HuH-7.5 (cell line): Measurements from ENCODE around the gene RPLP2.

Experiments used
- DNase-seq: peaks from one replicate; pipeline ENCODE4 v3.0.0; 2011; ENCODE audit warnings: low spot score

Gene RPLP2

DNA sequence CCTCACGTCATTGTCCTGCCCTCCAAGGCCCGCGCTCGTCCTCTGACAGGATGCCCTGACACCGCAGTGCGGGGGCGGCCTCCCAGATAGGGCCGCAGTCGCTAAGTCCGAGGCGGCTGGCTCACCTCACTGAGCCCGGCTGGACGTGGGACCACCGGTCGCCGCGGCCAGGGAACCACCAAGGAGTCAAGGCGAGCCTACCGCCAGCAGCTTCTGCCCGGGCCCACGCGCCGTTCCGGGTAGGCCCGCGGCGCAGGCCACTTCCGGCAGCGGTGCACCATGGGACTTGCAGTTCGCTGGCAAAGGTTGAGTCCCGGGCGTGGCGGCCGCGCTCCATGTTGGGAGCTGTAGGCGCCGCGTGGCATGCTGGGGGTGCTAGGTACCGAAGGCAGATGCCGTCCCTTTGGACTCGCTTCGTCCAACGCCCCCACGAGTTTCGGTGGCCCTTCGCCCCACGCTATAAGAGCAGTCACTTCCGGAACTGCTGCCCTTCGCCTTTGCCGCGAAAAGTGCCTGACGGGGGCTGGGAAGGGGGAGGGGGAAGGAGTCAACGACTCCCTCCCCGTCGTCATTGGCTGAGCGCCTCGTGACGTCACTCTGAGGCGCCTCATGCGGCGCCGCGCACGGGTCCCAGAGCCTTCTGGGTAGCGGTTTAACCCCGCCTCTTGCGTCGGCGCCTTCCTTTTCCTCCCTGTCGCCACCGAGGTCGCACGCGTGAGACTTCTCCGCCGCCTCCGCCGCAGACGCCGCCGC is at the start of gene RPLP2:
Gene RPLP2 (plus strand): TSS at position 681 of the 753 bp plus-strand sequence. CDS start 268 bp downstream, outside the sequence.
- peak; percentile 92 for DNase-seq

DNA sequence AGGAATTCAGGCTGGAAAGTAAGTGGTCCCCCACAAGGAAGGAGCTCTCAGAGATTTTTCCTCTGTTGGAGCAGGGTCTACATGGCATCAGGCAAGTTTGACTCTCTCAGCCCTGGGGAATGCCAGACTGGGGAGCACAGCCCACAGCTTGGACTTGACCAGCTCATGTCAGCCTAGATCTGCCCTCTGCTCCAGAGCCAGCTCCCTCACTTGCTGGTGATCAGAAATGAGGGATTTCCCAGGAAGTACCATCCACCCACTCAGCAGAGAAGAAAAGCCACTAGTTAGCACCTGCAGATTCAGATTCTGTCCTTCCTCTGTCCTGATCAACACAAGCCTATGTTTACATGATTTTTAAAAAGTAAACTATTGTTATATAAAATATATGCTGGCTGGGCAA is 49.5 kb upstream of the RPLP2 start:
- DNase-seq: no peak

DNA sequence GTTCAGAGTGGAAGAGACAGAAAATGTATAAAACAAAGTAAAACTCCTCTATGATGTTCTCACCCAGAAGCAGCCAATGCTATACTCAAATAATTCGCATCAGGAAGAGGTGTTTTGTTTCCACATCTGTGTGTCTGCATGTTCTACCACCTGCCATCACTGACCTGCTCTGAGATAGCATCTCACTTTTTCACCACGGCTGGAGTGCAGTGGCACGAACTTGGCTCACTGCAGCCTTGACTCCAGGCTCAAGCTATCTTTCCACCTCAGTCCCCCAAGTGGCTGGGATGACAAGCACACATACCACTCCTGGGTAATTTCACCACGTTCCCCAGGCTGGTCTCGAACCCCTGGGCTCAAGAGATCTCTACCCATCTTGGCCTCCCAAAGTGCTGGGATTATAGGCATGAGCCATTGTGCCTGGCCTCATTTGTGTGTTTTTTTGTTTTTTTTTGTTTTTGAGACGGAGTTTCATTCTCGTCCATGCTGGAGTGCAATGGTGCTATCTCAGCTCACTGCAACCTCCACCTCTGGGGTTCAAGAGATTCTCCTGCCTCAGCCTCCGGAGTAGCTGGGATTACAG is 48.1 kb upstream of the RPLP2 start:
- no peak for DNase-seq

DNA sequence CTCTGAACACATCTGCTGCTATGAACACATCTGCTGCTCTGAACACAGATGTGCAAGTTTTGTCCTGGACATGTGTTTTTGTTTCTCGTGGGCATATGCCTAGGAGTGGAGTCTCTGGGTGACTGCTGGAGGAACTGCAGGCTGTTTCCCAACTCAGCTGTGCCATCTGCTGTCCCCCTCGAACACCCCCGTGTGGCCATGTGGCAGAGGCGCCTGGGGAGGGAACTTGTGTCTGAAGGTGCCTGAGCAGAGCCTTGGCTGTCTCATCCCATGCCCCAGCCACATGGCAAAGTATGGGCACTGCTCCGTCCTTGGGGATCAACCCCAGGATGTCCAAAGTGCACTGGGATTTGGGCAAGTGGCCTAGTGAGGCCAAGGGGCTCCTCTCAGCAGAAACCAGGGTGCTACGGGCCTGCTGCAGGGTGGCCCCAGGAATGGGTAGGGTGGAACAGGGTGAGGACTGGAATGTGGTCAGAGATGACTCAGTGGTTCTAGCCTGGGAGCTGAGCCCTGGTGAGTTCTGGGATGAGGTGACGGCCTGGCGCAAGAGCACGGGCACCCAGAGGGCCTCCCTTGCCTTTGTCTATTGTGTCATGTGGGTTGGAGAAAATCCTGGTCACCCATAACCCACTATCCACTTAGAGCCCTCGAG is 47.2 kb upstream of the RPLP2 start:
- no peak for DNase-seq

DNA sequence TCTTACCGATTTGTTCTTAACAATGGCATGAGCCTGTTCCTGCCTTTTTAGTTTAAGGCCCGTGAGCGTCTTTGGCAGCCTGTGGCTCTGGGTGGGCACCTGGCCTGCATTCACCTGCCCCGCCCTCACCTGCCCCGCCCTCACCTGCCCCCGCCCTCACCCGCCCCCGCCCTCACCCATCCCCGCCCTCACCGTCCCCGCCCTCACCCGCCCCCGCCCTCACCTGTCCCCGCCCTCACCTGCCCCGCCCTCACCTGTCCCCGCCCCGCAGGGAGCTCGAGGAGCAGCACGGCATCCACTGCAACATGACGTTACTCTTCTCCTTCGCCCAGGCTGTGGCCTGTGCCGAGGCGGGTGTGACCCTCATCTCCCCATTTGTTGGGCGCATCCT is 46.7 kb upstream of the RPLP2 start:
- DNase-seq: no peak

DNA sequence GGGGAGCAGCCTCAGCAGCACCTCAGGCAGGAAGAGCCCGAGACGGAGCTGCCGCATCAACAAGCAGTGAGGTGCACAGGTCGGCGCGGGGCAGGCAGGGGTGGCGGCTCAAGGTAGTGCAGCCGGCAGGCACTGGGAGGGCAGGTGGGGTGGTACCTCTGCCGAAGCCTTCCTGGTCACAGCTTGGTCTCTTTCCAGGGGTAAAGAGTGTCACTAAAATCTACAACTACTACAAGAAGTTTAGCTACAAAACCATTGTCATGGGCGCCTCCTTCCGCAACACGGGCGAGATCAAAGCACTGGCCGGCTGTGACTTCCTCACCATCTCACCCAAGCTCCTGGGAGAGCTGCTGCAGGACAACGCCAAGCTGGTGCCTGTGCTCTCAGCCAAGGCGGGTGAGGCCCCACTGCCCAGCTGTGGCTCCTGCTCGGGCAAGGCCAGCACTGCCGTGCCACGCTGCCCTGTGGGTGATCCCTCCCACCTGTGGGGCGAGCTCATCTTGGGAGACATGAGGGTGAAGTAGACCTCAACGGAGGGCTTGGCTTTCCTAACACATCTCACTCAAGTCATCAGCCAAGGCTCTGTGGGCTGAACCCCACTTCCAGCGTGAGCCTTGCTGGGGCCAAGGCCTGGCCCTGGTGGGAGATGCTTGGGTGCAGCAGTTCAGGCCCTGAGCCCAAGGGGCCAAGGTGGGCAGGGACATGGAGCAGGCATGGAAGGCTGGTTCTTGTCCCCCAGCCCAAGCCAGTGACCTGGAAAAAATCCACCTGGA is 46.0 kb upstream of the RPLP2 start:
- DNase-seq: no peak

DNA sequence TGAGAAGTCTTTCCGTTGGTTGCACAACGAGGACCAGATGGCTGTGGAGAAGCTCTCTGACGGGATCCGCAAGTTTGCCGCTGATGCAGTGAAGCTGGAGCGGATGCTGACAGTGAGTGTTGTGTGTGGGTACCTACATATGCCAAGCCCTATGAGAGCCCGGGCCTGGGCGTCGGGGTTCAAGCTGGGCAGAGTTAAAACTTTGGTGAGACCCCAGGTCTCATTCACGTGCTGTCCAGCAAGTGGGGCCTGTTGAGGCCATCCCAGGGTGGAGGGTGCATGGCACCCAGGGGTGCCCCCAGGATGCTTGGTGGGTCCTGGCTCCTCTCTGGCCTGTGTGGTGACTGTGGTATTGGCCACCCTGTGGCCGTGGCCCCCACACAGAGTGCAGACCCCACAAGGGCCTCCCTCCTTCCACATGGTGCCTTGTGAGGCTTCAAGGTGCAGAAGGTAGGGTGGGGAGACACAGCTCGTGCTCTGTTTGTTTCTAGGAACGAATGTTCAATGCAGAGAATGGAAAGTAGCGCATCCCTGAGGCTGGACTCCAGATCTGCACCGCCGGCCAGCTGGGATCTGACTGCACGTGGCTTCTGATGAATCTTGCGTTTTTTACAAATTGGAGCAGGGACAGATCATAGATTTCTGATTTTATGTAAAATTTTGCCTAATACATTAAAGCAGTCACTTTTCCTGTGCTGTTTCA is 45.3 kb upstream of the RPLP2 start:
- no peak for DNase-seq

DNA sequence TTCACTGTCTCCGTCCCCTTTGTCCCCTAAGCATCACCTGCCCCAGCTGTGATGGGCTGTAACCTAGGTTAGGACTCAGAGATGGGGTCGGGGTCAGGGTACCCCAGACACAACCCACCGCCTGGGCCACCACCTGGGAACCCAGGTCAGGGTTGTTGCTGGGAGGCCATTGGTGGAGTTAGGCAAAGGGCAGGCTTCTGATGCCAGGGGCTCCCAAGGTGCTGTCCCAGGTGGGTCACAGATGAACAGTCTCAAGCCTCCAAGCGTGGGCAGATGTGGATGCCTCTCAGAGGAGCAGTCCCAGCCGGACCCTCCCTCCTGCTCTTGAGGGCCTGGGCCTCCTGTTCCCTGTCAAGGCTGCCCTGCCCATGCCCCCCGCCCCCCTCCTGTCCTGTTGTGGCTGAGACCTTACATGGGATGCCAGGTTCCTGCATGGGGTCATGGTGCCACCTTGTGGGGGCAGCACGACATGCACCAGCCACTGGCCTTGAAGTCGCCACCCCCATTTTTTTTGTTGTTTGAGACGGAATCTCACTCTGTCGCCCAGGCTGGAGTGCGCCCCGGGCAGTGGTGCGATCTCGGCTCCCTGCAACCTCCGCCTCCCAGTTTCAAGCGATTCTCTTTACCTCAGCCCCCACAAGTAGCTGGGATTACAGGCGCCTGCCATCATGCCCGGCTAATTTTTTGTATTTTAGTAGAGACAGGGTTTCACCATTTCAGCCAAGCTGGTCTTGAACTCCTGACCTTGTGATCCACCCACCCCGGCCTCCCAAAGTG is 44.6 kb upstream of the RPLP2 start:
- no peak for DNase-seq

DNA sequence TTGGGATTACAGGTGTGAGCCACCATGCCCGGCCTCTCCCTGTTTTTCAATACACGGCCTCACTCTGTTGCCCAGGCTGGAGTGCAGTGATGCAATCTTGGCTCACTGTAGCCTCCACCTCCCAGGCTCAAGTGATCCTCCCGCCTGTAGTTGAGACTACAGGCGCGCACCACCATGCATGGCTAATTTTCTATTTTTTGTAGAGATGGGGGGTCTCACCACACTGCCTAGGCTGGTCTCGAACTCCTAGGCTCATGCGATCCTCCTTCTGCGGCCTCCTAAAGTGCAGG is 44.0 kb upstream of the RPLP2 start:
- no peak for DNase-seq

DNA sequence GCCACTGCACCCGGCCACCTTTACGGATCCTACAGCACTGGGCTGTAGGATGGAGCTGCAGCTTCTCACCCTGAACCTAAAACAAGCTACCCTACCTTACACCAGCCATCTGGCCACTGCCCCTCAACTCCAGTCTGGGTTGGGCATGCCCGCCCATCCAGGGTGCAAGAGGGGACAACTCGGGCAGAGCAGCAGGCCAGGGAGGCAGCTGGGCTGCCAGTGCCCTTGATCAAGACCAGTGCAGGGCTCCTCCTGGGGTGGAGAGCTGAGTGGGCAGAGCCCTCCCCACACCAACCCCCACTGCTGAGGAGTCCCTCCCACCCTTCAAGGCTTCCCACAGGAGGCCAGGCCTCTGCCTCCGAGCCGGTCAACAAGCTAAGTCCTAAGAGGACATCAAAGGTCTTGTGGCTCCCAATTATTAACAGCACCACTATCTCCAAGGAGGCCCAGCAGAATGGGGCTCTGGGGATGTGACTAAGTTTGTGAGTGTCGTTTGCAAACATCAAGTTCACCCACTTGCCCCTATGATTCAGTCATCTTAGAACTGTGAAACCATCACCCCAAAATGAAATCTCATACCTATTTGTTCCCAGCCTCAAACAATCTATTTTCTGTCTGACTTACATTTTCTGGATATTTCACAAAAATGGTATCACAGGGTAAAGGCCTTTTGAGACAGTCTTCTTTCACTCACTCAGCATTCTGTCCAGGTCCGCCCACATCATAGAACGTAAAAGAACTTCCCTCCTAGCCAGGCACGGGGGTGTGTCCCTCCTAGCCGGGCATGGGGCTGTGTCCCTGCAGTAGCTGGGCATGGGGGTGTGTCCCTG is 43.4 kb upstream of the RPLP2 start:
- DNase-seq: no peak

DNA sequence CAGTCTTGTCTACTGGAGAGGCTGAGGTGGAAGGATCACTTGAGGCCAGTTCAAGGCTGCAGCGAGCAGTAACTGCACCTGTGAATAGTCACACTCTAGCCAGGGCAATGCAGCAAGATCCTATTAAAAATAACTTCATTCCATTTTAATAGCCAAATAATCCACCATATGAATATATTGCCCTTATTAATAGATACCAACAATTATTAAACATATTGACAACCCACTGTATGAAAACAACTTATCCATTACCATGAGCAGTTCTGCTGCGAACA is 42.9 kb upstream of the RPLP2 start:
- no peak for DNase-seq

DNA sequence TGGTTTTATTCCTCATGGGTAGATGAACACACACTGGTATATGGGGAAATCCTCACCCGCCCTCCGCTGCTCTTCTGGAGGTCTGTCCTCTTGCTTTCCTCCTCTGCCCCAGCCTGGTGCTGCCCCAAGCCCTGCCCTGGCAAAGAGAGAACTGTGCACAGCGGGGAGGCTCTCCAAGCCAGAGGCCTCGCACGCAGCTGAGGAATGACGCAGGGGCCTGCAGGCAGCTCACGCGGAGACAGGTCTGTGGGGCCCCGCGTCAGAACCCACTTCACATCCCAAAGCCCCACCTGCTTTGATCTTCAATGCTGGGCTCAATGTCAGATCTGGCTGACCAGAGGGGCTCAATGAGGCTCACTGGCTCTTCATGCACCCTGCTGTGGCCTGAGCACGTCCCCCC is 42.5 kb upstream of the RPLP2 start:
- DNase-seq: no peak

DNA sequence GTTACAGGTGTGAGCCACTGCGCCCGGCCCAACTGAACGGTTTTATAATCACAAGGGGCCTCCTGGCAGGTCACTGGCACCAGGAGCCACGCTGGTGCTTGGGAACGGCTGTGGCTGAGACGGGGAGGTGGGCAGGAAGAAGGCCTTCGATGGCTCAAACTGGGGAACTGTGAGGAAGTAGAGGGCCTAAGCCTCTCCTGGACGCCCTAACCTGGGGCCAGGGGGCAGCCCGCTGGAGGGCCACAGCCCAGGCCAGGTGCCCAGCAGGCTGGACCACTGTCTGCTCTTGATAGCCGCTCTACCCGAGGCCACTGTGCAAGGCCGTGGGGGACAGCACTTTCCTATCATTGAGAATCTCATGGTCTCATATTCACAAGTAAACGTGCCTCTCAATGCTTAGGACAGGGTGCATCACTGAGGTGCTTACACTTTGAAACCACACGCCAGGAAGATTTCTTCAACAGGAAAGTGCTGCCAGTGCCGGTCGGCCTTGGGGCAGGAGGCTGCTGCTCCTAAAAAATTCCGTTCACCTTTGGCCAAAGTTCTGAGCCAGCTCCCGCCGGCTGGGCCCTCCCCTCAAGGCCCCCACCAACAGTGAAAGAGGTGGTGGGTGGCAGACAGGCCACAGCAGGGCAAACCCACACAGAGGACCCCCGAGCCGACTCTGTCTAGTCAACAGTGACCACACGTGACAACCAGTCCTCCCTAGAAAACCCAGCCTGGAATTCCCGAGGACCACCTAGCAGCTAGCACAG is 39.7 kb upstream of the RPLP2 start:
- DNase-seq: no peak

DNA sequence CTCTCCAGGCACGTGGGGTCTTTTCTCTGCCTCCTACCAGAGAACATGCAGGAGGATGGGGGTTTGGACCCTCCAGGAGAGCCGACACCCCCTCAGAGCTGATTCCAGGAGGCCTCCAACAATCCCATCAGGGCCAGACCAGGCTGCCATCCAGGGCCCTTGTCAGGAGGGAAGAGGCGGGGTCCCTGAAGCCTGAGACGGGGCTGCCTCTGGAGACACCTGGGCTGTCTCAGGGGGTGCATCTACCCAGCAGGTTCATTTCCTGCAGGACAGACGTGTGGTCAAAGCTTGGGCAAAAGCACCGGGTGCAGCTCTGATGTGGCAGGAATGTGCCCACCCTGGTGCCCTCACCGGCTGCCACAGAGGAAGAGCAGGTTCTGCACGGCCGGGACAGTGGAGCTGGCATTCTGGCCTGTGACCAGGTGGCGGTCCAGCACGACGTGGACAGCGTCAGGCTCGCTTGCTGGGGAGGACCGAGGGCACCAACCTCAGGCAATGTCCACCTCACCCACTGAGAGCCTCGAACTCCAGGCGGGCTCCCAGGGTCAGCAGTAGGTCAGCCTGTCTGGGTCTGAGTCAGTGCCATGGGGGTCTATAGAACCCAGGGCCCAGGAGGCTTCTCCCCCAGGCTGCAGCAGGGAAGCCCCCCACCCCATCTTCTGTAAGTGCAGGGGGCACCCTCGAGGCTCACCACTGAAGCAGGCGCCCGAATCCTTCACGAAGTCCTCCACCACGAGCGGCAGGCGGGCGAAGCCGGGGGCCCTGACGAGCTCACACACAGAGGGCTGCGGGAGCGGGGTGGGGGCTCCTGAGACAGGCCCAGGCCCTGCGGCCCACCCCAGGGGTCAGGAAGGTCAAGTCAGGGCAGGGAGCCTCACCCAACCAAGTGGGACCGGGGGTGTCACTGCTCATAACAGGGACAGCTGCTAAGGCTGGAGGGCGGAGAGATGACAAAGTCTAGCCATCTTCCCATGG is 38.8 kb upstream of the RPLP2 start:
- DNase-seq: no peak

DNA sequence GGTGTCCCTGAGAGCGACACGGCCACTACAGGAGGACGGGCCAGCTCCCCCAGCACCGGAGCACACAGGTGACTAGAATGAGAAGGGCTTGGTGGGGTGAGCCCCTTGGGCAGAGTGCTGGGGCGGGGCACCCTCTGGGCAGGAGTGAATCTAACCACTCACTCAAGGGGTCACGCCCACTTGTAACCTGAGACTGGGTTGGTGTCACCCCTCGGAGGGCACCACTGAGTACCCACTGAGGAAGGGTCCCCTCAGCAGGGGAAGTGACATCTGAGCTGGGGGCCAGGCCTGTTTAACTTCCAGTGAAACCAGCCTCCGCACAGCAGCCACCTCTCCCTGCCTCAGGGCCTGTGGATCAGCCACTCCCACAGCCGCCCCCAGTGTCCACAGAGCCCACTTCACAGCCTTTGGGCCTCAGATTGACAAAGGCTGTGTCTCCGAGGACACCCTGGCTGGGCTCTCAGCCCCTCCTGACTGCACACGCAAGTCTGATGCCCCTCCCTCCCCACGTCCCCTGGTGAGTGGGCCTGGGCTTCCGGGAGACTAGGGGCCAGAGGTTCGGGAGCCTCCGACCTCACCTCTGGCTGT is 38.1 kb upstream of the RPLP2 start:
- DNase-seq: no peak

DNA sequence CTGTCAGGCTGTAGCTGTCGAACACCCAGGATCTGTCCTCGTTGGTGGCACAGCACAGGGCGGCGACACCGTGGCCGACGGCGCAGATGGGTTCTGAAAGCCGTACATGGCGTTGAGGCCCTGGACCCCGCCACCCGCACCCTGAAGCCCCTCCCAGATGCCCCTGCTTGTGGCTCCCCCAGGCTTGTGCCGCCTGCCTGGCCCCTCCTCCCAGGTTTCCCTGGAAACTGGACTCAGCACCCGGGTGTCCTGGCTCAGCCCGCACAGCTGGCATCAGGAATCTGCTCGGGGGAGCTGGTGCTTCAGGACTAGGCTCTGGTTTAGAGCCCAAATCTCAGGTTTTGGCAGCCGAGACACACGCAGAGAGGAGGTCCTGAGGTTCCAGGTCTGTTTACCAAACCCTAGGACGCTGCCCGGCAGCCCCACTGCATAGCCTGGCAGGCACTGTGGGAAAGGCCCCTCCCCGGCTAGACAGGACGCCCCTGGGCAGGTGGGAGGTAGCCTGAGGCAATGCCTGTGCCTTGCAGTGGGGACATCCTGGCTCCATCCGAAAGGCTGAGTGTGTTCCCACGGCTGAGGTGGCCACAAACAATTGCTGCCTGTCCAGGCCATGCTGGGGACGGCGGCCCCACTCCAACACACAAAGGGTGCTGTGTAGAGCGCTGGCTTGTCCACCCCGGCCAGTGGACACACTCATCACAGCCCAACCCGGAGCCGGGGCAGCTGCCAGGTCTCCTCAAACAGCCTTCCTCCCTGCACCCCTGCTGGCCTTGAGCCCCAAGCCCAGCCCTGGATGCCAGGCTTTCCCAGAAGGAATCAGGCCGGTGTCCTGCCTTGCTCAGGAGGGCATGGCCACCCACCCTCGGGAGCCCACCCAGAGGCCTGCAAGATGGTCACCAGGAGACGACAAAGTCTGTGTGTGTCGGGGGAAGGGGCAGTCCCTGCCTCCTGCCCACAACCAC is 37.1 kb upstream of the RPLP2 start:
- DNase-seq: no peak

DNA sequence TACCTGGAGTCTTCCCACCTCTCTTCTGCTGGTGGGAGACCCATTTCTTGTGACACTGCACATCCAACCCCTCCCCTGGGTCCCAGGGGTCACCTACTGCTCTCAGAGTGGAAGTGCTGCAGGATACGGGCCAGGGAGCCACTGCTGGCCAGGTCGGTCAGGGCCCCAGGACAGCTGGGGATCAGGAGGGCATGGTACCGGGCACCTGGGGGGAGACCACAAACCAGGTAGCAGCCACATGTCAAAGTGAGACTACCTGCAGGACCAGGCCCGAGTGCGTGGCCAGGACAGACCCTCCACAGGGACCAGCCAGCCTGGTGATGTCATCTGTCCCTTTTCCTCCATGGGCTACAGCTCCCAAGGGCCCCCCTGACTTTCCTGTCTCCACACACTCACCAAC is 36.3 kb upstream of the RPLP2 start:
- DNase-seq: no peak
